CD4-positive, alpha-beta T cell (primary cell): ENCODE data around the gene TTC33. TPM values are rescaled to one million over a fixed set of nuclear protein-coding genes. Genes with fewer than 3 reads are reported as not detected.

Experiments
- ATAC-seq: fragments of 200-7000 bp; cut with Tn5 transposase; one replicate; pipeline ENCODE4 v1.10.0; 2022; ENCODE audit warnings: mild to moderate bottlenecking; ENCODE audit not compliant: poor library complexity
- CTCF ChIA-PET: fragments of 350-600 bp; sonication (Branson Sonifier 250); formaldehyde crosslinking; loops from one replicate; lab custom pipeline; 2021; ENCODE audit warnings: antibody characterized with exemption, inconsistent platforms; lab: Charles Lee
- POLR2A ChIA-PET: fragments of 350-600 bp; sonication (Branson Sonifier 250); formaldehyde crosslinking; loops from one replicate; lab custom pipeline; 2021; ENCODE audit warnings: antibody characterized with exemption, inconsistent platforms; lab: Charles Lee
- DNase-seq, 14 experiments: peaks; one replicate each; pipeline ENCODE4 v3.0.0-alpha.2; 2013 to 2020; ENCODE audit warnings: mixed read lengths in 2 of 14
- H3K27ac ChIP-seq, 2 donors: one replicate each; pipeline versions ENCODE4 v1.5.1 to v1.7.0; 2013; ENCODE audit warnings: low read length in 2 of 2, low read depth in 1 of 2, mild to moderate bottlenecking in 1 of 2
- H3K27me3 ChIP-seq, 2 experiments: 1 replicate in 1 of 2; 2 replicates in 1 of 2; pipeline versions ENCODE4 v1.6.1 to v1.7.0; 2013; ENCODE audit warnings: low read length in 2 of 2, control low read depth in 1 of 2, mild to moderate bottlenecking in 1 of 2, moderate library complexity in 1 of 2; ENCODE audit not compliant: insufficient read depth in 2 of 2, control insufficient read depth in 1 of 2
- H3K36me3 ChIP-seq: one replicate; pipeline ENCODE4 v1.6.1; 2013; ENCODE audit warnings: low read length, control low read depth; ENCODE audit not compliant: insufficient read depth
- H3K4me1 ChIP-seq: one replicate; pipeline ENCODE4 v1.6.1; 2013; ENCODE audit warnings: low read length, control low read depth; ENCODE audit not compliant: insufficient read depth
- H3K4me3 ChIP-seq: one replicate; pipeline ENCODE4 v1.5.1; 2013; ENCODE audit warnings: mild to moderate bottlenecking, low read length, moderate library complexity
- H3K9me3 ChIP-seq, 2 experiments: 1 replicate in 1 of 2; 2 replicates in 1 of 2; pipeline versions ENCODE4 v1.6.1 to v1.7.0; 2013; ENCODE audit warnings: low read length in 2 of 2, mild to moderate bottlenecking in 2 of 2, control low read depth in 1 of 2, moderate library complexity in 1 of 2; ENCODE audit not compliant: control insufficient read depth in 1 of 2, insufficient read depth in 1 of 2
- H3K27ac Mint-ChIP-seq: one replicate; pipeline ENCODE4 v1.8.0; 2020; ENCODE audit warnings: mixed read lengths
- H3K27me3 Mint-ChIP-seq: one replicate; pipeline ENCODE4 v1.8.0; 2021; ENCODE audit warnings: mixed read lengths
- H3K36me3 Mint-ChIP-seq: one replicate; pipeline ENCODE4 v1.8.0; 2021; ENCODE audit warnings: low read depth, mixed read lengths
- H3K4me1 Mint-ChIP-seq: one replicate; pipeline ENCODE4 v1.8.0; 2021; ENCODE audit warnings: low read depth, mixed read lengths
- H3K4me3 Mint-ChIP-seq: one replicate; pipeline ENCODE4 v1.8.0; 2020; ENCODE audit warnings: mild to moderate bottlenecking, mixed read lengths
- H3K9me3 Mint-ChIP-seq: one replicate; pipeline ENCODE4 v1.8.0; 2020; ENCODE audit warnings: mixed read lengths
- intact Hi-C, 2 experiments: fragments of 100-400 bp; cut with DNase I in 1 of 2; cut with micrococcal nuclease in 1 of 2; formaldehyde crosslinking; loops; one replicate each; pipeline versions ENCODE4 v1.15.1 to v1.9.0; 2023 to 2025; cut with DNase I, micrococcal nuclease
- total RNA-seq, 174 experiments: library from RNA in 2 of 174; stranded (reverse) in 2 of 174; gene quantifications; one replicate each; pipeline ENCODE4 v1.2.3 and lab custom pipeline; 2021 to 2026
- TF ChIP-seq, protein P1 (sequence below): fragments of 200-600 bp; IDR thresholded peaks from one replicate; pipeline ENCODE4 v1.8.0; 2022; ENCODE audit warnings: antibody characterized with exemption, mild to moderate bottlenecking

The TTC33 gene
- total RNA-seq, 2 experiments from 2014 or later: 8.7 to 12.0 TPM

DNA sequence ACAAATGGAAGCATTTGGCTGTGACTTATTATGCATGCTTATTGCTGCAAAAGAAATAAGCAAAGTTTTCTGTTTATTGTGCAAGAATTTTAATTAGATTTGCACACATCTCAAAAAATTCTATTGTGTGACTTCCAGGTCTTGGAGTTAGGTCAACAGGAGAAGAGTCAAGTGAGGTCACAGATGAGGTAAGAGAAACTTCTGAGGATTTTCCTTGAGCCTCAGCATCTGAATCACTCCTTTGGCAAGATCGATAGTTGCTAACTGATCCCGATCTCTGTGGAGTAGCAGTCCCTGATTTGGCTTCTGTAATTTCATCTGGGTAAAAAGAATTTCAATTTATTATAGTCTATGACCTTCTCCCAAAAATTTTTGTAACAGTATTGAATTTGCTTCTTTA, 6.9 kb upstream of the TTC33 start:
- H3K9me3 Mint-ChIP-seq: no peaks in the 10 kb centered on the region
- H3K4me3 ChIP-seq: no peak overlapping the region
- TF ChIP-seq, protein P1, sequence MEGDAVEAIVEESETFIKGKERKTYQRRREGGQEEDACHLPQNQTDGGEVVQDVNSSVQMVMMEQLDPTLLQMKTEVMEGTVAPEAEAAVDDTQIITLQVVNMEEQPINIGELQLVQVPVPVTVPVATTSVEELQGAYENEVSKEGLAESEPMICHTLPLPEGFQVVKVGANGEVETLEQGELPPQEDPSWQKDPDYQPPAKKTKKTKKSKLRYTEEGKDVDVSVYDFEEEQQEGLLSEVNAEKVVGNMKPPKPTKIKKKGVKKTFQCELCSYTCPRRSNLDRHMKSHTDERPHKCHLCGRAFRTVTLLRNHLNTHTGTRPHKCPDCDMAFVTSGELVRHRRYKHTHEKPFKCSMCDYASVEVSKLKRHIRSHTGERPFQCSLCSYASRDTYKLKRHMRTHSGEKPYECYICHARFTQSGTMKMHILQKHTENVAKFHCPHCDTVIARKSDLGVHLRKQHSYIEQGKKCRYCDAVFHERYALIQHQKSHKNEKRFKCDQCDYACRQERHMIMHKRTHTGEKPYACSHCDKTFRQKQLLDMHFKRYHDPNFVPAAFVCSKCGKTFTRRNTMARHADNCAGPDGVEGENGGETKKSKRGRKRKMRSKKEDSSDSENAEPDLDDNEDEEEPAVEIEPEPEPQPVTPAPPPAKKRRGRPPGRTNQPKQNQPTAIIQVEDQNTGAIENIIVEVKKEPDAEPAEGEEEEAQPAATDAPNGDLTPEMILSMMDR: no peak
- ChIA-PET CTCF (interaction anchor here (0.7 kb wide), 1 partner anchor 168 kb away, joined by 3 read pairs; no protein-coding TSS in a partner anchor), POLR2A (no interaction called here)
- peaks cover 70% of the 10 kb centered on the region for H3K36me3 Mint-ChIP-seq
- no peaks in the 10 kb centered on the region for H3K9me3 ChIP-seq
- no peaks in the 10 kb centered on the region for H3K4me1 Mint-ChIP-seq
- no peak overlapping the region for H3K27ac ChIP-seq
- DNase-seq (no peak), ATAC-seq (no peak)
- H3K27me3 ChIP-seq: no peaks in the 10 kb centered on the region
- H3K36me3 ChIP-seq: peaks cover 65% of the 10 kb centered on the region
- no peaks in the 10 kb centered on the region for H3K4me1 ChIP-seq
- intact Hi-C loops: no loop called here
- H3K27ac Mint-ChIP-seq: no peak overlapping the region
- no peaks in the 10 kb centered on the region for H3K27me3 Mint-ChIP-seq
- H3K4me3 Mint-ChIP-seq: no peak overlapping the region

- Histone ChIP-seq H3K27me3 (no peaks in the 10 kb centered on the region), H3K36me3 (peaks cover 13% of the 10 kb centered on the region), H3K4me3 (no peak overlapping the region), H3K9me3 (no peaks in the 10 kb centered on the region), H3K27ac (no peak overlapping the region), H3K4me1 (peaks cover 14% of the 10 kb centered on the region)
- intact Hi-C loops: loop anchor here (2.0 to 10.0 kb wide), 3 partner anchors 70 to 1803 kb away; partner anchors contain the start of gene RPL37 (in 1 of the 2)
- CTCF ChIA-PET: no interaction called here
- no peaks in the 10 kb centered on the region for H3K27me3 Mint-ChIP-seq
- H3K4me3 Mint-ChIP-seq: peak overlapping the region; percentile 70
- H3K36me3 Mint-ChIP-seq: peaks cover 26% of the 10 kb centered on the region
- H3K9me3 Mint-ChIP-seq: no peaks in the 10 kb centered on the region
- POLR2A ChIA-PET: interaction anchor here (0.6 kb wide), 1 partner anchor 11 kb away, joined by 3 read pairs; no protein-coding TSS in a partner anchor
- DNase-seq (no peak), ATAC-seq (no peak)
- peak overlapping the region; percentile 14 for H3K27ac Mint-ChIP-seq
- TF ChIP-seq, protein P1: no peak
- H3K4me1 Mint-ChIP-seq: peaks cover 12% of the 10 kb centered on the region
Observed at GRCh38 chr5:40757400-40757799, 1.6 kb upstream of the TTC33 start.

DNA sequence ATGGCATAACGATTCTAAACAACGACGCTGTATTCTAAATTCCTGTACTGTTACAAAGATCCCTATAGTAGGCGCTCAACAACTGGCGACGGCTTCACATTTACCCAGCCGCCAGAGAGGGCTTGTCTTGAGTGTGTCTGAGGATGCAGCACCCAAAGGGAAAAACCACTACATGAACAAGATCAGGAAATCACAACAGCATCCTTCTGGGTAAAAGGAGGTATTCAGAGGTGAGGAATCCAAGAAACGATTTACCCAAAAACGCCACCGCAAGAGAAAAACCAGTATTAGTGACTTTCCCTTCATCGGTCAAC, 711 bp downstream of the TTC33 start:
- TF ChIP-seq, protein P1: peak; percentile 61
- Mint-ChIP-seq H3K27me3 (no peaks in the 10 kb centered on the region), H3K4me1 (peaks cover 31% of the 10 kb centered on the region), H3K36me3 (peaks cover 22% of the 10 kb centered on the region), H3K27ac (no peak overlapping the region), H3K4me3 (no peak overlapping the region), H3K9me3 (no peaks in the 10 kb centered on the region)
- ChIA-PET CTCF (interaction anchor here (0.8 to 1.6 kb wide), 4 partner anchors 17 to 806 kb away, joined by 3 to 6 read pairs (median 3); partner anchors contain the start of gene PRKAA1), POLR2A (interaction anchor here (0.8 to 1.8 kb wide), 7 partner anchors 14 to 344 kb away, joined by 3 to 7 read pairs (median 3); partner anchors contain the start of genes PRKAA1 and PTGER4)
- intact Hi-C loops: loop anchor here (1.0 to 10.0 kb wide), 4 partner anchors 43 to 1800 kb away; partner anchors contain the start of gene PRKAA1 (in 1 of the 2)
- Histone ChIP-seq H3K27ac (peak overlapping the region; percentile 87 to 89), H3K36me3 (peaks cover 4% of the 10 kb centered on the region), H3K4me3 (peak overlapping the region; percentile 89), H3K9me3 (no peaks in the 10 kb centered on the region), H3K27me3 (no peaks in the 10 kb centered on the region), H3K4me1 (peaks cover 14% of the 10 kb centered on the region)
- peak; percentile 32 to 87 (median 56) for DNase-seq
- ATAC-seq: peak; percentile 71
